Gastroesophageal sphincter (tissue), 4 donors: Measurements from ENCODE around the gene CFAP99. TPM values are rescaled to one million over a fixed set of nuclear protein-coding genes. Genes with fewer than 3 reads are reported as not detected.

Experiments
- ATAC-seq: fragments of 150-250 bp; one replicate; pipeline ENCODE4 v1.9.1; 2016; ENCODE audit warnings: mild to moderate bottlenecking, moderate library complexity
- H3K27ac ChIP-seq, 4 donors: fragments of 200-600 bp; sonication (generic) in 3 of 4; 1 replicate in 3 of 4; 2 replicates in 1 of 4; pipeline ENCODE4 v1.5.1; 2016 to 2019
- H3K27me3 ChIP-seq: fragments of 200-600 bp; sonication (generic); one replicate; pipeline ENCODE4 v1.5.1; 2019
- H3K36me3 ChIP-seq, 2 donors: fragments of 200-600 bp; sonication (generic); one replicate each; pipeline ENCODE4 v1.5.1; 2019; ENCODE audit warnings: control low read depth in 1 of 2
- H3K4me1 ChIP-seq, 3 donors: fragments of 200-600 bp; sonication (generic); 1 replicate in 2 of 3; 2 replicates in 1 of 3; pipeline ENCODE4 v1.5.1; 2016 to 2019; ENCODE audit warnings: control low read depth in 2 of 3
- H3K4me3 ChIP-seq, 2 donors: fragments of 200-600 bp; sonication (generic); one replicate each; pipeline ENCODE4 v1.5.1; 2019; ENCODE audit warnings: mild to moderate bottlenecking in 1 of 2, moderate library complexity in 1 of 2
- H3K9me3 ChIP-seq, 3 donors: fragments of 200-600 bp; sonication (generic); one replicate each; pipeline ENCODE4 v1.5.1; 2017 to 2019; ENCODE audit warnings: control low read depth in 2 of 3
- EP300 ChIP-seq: sonication (generic); formaldehyde crosslinking; IDR thresholded peaks from one replicate; pipeline ENCODE4 v1.6.1; 2017; ENCODE audit warnings: antibody characterized with exemption, mild to moderate bottlenecking
- POLR2A ChIP-seq, 2 donors: fragments of 450-650 bp; IDR thresholded peaks; one replicate each; pipeline ENCODE4 v1.6.1; 2017; ENCODE audit warnings: antibody characterized with exemption in 2 of 2, mild to moderate bottlenecking in 2 of 2, moderate library complexity in 1 of 2
- POLR2AphosphoS5 ChIP-seq: sonication (generic); formaldehyde crosslinking; IDR thresholded peaks from one replicate; pipeline ENCODE4 v1.6.1; 2017; ENCODE audit warnings: antibody characterized with exemption
- WGBS, 2 donors: methylation state at CpG; one replicate each; pipeline ENCODE4 v1.1.5; 2018; ENCODE audit warnings: low coverage in 1 of 2; 5-methylcytosine and 5-hydroxymethylcytosine counted together
- total RNA-seq, 4 donors: library from RNA; depleted of rRNA; stranded (reverse); fragments of >200 nt; gene quantifications; one replicate each; pipeline ENCODE4 v1.1.0, GENCODE V29; 2016
- TF ChIP-seq, protein P1 (sequence below), 4 experiments: fragments of 200-600 bp in 2 of 4; fragments of 450-650 bp in 2 of 4; sonication (generic) in 1 of 4; IDR thresholded peaks; one replicate each; pipeline ENCODE4 v1.5.1; 2017 to 2019; ENCODE audit warnings: antibody characterized with exemption in 4 of 4, mild to moderate bottlenecking in 2 of 4, moderate library complexity in 2 of 4

Gene CFAP99
- total RNA-seq, 4 donors from 2014 or later = not detected

DNA sequence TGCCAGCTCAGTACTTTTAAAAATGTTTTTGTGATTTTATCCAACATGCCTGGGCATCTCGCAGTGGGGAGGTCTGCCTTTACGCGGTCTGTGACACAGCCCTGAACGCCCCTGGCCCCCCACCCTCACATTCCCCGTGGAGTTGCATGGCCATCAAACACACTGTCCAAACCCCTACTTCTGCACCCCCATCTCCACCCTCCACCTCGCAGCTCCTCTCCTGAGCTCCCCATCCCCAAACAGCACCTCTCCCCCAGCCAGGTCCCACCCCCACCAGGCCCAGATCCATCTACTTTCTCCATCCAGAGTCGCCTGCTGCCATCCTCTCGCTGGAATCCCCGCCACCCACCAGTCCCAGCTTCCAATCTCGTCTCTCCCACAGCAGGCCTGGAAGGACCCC lies 9.8 kb upstream of the CFAP99 start:
- WGBS, 2 donors = 82 to 98% methylated on average over 2 to 5 of the region's 10 CpGs
- ATAC-seq = no peak
- TF ChIP-seq EP300 (no peak), POLR2AphosphoS5 (no peak), POLR2A (IDR thresholded peaks at IDR 0.05) (no peak)
- TF ChIP-seq, protein P1, sequence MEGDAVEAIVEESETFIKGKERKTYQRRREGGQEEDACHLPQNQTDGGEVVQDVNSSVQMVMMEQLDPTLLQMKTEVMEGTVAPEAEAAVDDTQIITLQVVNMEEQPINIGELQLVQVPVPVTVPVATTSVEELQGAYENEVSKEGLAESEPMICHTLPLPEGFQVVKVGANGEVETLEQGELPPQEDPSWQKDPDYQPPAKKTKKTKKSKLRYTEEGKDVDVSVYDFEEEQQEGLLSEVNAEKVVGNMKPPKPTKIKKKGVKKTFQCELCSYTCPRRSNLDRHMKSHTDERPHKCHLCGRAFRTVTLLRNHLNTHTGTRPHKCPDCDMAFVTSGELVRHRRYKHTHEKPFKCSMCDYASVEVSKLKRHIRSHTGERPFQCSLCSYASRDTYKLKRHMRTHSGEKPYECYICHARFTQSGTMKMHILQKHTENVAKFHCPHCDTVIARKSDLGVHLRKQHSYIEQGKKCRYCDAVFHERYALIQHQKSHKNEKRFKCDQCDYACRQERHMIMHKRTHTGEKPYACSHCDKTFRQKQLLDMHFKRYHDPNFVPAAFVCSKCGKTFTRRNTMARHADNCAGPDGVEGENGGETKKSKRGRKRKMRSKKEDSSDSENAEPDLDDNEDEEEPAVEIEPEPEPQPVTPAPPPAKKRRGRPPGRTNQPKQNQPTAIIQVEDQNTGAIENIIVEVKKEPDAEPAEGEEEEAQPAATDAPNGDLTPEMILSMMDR (IDR thresholded peaks at IDR 0.05) = no peak
- no peak overlapping the region for H3K4me3 ChIP-seq
- no peaks in the 10 kb centered on the region for H3K36me3 ChIP-seq
- peaks cover 4% of the 10 kb centered on the region for H3K27me3 ChIP-seq
- no peak overlapping the region for H3K27ac ChIP-seq
- H3K4me1 ChIP-seq = peaks cover 0 to 21% (median 17%) of the 10 kb centered on the region in 3 donors
- no peaks in the 10 kb centered on the region for H3K9me3 ChIP-seq

GRCh38 chr4:2409381-2409783 lies 9.4 kb upstream of the CFAP99 start:
- 100% methylated on average over 3 of the region's 14 CpGs; no CpG with 5 or more reads in 1 of the 2 donors for WGBS, 2 donors
- TF ChIP-seq POLR2A (IDR thresholded peaks at IDR 0.05) = no peak
- TF ChIP-seq, protein P1 (IDR thresholded peaks at IDR 0.05) = no peak
- TF ChIP-seq POLR2AphosphoS5 = no peak
- peaks cover 4% of the 10 kb centered on the region for H3K27me3 ChIP-seq
- no peak overlapping the region for H3K27ac ChIP-seq
- no peak for ATAC-seq
- H3K36me3 ChIP-seq = no peaks in the 10 kb centered on the region
- no peak overlapping the region for H3K4me3 ChIP-seq
- peaks cover 0 to 25% (median 20%) of the 10 kb centered on the region in 3 donors for H3K4me1 ChIP-seq
- no peaks in the 10 kb centered on the region for H3K9me3 ChIP-seq

GRCh38 chr4:2411786-2412510 lies 6.8 kb upstream of the CFAP99 start:
- Histone ChIP-seq H3K9me3 (no peaks in the 10 kb centered on the region), H3K36me3 (no peaks in the 10 kb centered on the region), H3K27me3 (peaks cover 21% of the 10 kb centered on the region), H3K4me1 (peaks cover 0 to 44% (median 27%) of the 10 kb centered on the region in 3 donors), H3K27ac (peak overlapping the region in 3 of 4 donors; percentile 45 to 75 (median 58)), H3K4me3 (no peak overlapping the region)
- TF ChIP-seq, protein P1 (IDR thresholded peaks at IDR 0.05) = no peak
- TF ChIP-seq EP300 = no peak
- no peak for TF ChIP-seq POLR2A (IDR thresholded peaks at IDR 0.05)
- TF ChIP-seq POLR2AphosphoS5 = no peak
- ATAC-seq = no peak
- WGBS, 2 donors = 53% methylated on average over 3 of the region's 14 CpGs; no CpG with 5 or more reads in 1 of the 2 donors

GRCh38 chr4:2412534-2412884 lies 6.2 kb upstream of the CFAP99 start:
- H3K27me3 ChIP-seq = peaks cover 26% of the 10 kb centered on the region
- TF ChIP-seq, protein P1 (IDR thresholded peaks at IDR 0.05) = no peak
- TF ChIP-seq POLR2A (IDR thresholded peaks at IDR 0.05) = no peak
- no peak for TF ChIP-seq POLR2AphosphoS5
- TF ChIP-seq EP300 = no peak
- 40% methylated on average over 1 of the region's 5 CpGs; no CpG with 5 or more reads in 1 of the 2 donors for WGBS, 2 donors
- H3K36me3 ChIP-seq = no peaks in the 10 kb centered on the region
- H3K4me1 ChIP-seq = peaks cover 0 to 49% (median 27%) of the 10 kb centered on the region in 3 donors
- peak overlapping the region in 3 of 4 donors; percentile 45 to 75 (median 58) for H3K27ac ChIP-seq
- ATAC-seq = no peak
- no peaks in the 10 kb centered on the region for H3K9me3 ChIP-seq
- peak overlapping the region in 1 of 2 donors; percentile 26 for H3K4me3 ChIP-seq
